SK-N-SH (cell line): ENCODE data around the gene TRIP6.

Experiments
- CHD2 ChIP-seq: fragments of 150-350 bp; IDR thresholded peaks from 2 replicates; pipeline ENCODE4 v1.6.1; 2018; ENCODE audit warnings: low read length; ENCODE audit not compliant: partially characterized antibody
- EP300 ChIP-seq, 2 experiments: IDR thresholded peaks; 2 replicates each; pipeline versions ENCODE4 v1.4.0 to v1.6.1; 2012; ENCODE audit warnings: borderline replicate concordance in 1 of 2, low read depth in 1 of 2, low read length in 1 of 2
- FOXJ3 ChIP-seq: sonication (generic); formaldehyde crosslinking; IDR thresholded peaks from 2 replicates; pipeline ENCODE4 v1.5.1; 2020; ENCODE audit warnings: mild to moderate bottlenecking, missing genetic modification reagents
- GABPA ChIP-seq: IDR thresholded peaks from 2 replicates; pipeline ENCODE4 v1.4.0; 2012; ENCODE audit warnings: low read depth, mild to moderate bottlenecking
- NFIC ChIP-seq: IDR thresholded peaks from 2 replicates; pipeline ENCODE4 v1.4.0; 2012; ENCODE audit warnings: borderline replicate concordance
- POLR2AphosphoS5 ChIP-seq: IDR thresholded peaks from 2 replicates; pipeline ENCODE4 v1.6.1; 2012; ENCODE audit warnings: low read depth, low read length
- SIN3A ChIP-seq: IDR thresholded peaks from 2 replicates; pipeline ENCODE4 v1.6.1; 2012; ENCODE audit warnings: low read depth, mild to moderate bottlenecking, low read length, moderate library complexity, borderline replicate concordance
- TAF1 ChIP-seq: IDR thresholded peaks from 2 replicates; pipeline ENCODE4 v1.6.1; 2012; ENCODE audit warnings: low read depth, mild to moderate bottlenecking, low read length, moderate library complexity, borderline replicate concordance
- USF1 ChIP-seq: IDR thresholded peaks from 2 replicates; pipeline ENCODE4 v1.4.0; 2012; ENCODE audit warnings: low read depth, borderline replicate concordance
- TF ChIP-seq, protein P1 (sequence below): fragments of 200-600 bp; sonication (generic); IDR thresholded peaks from 2 replicates; pipeline ENCODE4 v1.6.1; 2017; ENCODE audit warnings: antibody characterized with exemption, mild to moderate bottlenecking, moderate library complexity

GRCh38 chr7:100864263-100864845 is 2.8 kb upstream of the TRIP6 start:
- TF ChIP-seq, protein P1, sequence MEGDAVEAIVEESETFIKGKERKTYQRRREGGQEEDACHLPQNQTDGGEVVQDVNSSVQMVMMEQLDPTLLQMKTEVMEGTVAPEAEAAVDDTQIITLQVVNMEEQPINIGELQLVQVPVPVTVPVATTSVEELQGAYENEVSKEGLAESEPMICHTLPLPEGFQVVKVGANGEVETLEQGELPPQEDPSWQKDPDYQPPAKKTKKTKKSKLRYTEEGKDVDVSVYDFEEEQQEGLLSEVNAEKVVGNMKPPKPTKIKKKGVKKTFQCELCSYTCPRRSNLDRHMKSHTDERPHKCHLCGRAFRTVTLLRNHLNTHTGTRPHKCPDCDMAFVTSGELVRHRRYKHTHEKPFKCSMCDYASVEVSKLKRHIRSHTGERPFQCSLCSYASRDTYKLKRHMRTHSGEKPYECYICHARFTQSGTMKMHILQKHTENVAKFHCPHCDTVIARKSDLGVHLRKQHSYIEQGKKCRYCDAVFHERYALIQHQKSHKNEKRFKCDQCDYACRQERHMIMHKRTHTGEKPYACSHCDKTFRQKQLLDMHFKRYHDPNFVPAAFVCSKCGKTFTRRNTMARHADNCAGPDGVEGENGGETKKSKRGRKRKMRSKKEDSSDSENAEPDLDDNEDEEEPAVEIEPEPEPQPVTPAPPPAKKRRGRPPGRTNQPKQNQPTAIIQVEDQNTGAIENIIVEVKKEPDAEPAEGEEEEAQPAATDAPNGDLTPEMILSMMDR = no peak
- TF ChIP-seq USF1 (no peak), CHD2 (no peak), FOXJ3 (no peak), GABPA (no peak), SIN3A (no peak), TAF1 (no peak), NFIC (no peak), POLR2AphosphoS5 (no peak), EP300 (IDR thresholded peaks at IDR 0.05; ENCODE audit: borderline replicate concordance in 1 of 2, low read depth in 1 of 2, low read length in 1 of 2) (no peak)
